Heart right ventricle (tissue), 16 donors: ENCODE results near the gene MAP3K5. TPM values are rescaled to one million over a fixed set of nuclear protein-coding genes. Genes with fewer than 3 reads are reported as not detected.

Experiments
- ATAC-seq, 8 donors: fragments of 200-7000 bp; cut with Tn5 transposase; one replicate each; pipeline ENCODE4 v1.9.1; 2020; ENCODE audit warnings: mild to moderate bottlenecking in 8 of 8, moderate library complexity in 8 of 8, moderate number of reproducible peaks in 1 of 8
- DNase-seq, 2 donors: peaks; one replicate each; pipeline ENCODE4 v3.0.0-alpha.2; 2020
- H3K27ac ChIP-seq, 10 donors: fragments of 200-600 bp; sonication (generic) in 2 of 10; one replicate each; pipeline versions ENCODE4 v1.5.0 to v1.8.0; 2020 to 2022; ENCODE audit warnings: mild to moderate bottlenecking in 3 of 10
- H3K27me3 ChIP-seq, 7 donors: fragments of 200-600 bp; one replicate each; pipeline ENCODE4 v1.8.0; 2021 to 2022; ENCODE audit warnings: mild to moderate bottlenecking in 2 of 7
- H3K36me3 ChIP-seq, 9 donors: fragments of 200-600 bp; sonication (generic) in 1 of 9; one replicate each; pipeline versions ENCODE4 v1.5.0 to v1.8.0; 2020 to 2022; ENCODE audit warnings: mild to moderate bottlenecking in 2 of 9
- H3K4me1 ChIP-seq, 9 donors: fragments of 200-600 bp; sonication (generic) in 1 of 9; one replicate each; pipeline versions ENCODE4 v1.5.0 to v1.8.0; 2020 to 2022; ENCODE audit warnings: mild to moderate bottlenecking in 4 of 9
- H3K4me3 ChIP-seq, 10 donors: fragments of 200-600 bp; sonication (generic) in 2 of 10; one replicate each; pipeline versions ENCODE4 v1.5.0 to v1.8.0; 2020 to 2022; ENCODE audit warnings: mild to moderate bottlenecking in 7 of 10, moderate library complexity in 2 of 10
- H3K9me3 ChIP-seq, 11 donors: fragments of 200-600 bp in 10 of 11; sonication (generic) in 2 of 11; one replicate each; pipeline versions ENCODE4 v1.5.0 to v1.8.0; 2013 to 2022; ENCODE audit warnings: mild to moderate bottlenecking in 2 of 11, control low read depth in 1 of 11, moderate library complexity in 1 of 11
- WGBS, 2 donors: extraction: QIAGEN DNeasy Blood & Tissue Kit; methylation state at CpG; one replicate each; pipeline ENCODE4 v1.1.7; 2013; ENCODE audit warnings: inconsistent platforms in 1 of 2; 5-methylcytosine and 5-hydroxymethylcytosine counted together
- intact Hi-C, 10 donors: fragments of 100-400 bp; cut with DNase I; formaldehyde crosslinking; loops; one replicate each; pipeline versions ENCODE4 v1.11.1 to v1.14.2; 2022
- polyA plus RNA-seq, 2 donors: library from polyadenylated mRNA; stranded (reverse); fragments of 200-250 nt; gene quantifications; one replicate each; pipeline ENCODE4 v1.2.3, GENCODE V29; 2013
- total RNA-seq, 10 donors: library from RNA; stranded (reverse); fragmentation: NEBNext Ultra II Directional in 3 of 10; extraction: Animal tissue kit (Norgen Biotek cat#: 25700) in 3 of 10; gene quantifications; one replicate each; pipeline versions ENCODE4 v1.2.1 to v1.2.4, GENCODE V29; 2021 to 2023
- TF ChIP-seq, protein P1 (sequence below), 9 donors: fragments of 200-600 bp; sonication (generic) in 2 of 9; IDR thresholded peaks; one replicate each; pipeline versions ENCODE4 v1.5.0 to v1.8.0; 2021 to 2022; ENCODE audit warnings: antibody characterized with exemption in 9 of 9, mild to moderate bottlenecking in 5 of 9, moderate library complexity in 1 of 9
- donor health status: Arrhythmogenic right ventricular cardiomyopathy.
- donor health status: ischemic (EF 13 %, LVEDD 7.1; RV severe dilation, severe dysfunction).
- donor health status: healthy with polysubstance abuse.
- donor health status: DM: no; HTN: yes; CAD: no.
- donor health status: DM: no; HTN: no; CAD: no.
- donor health status: ischemic (EF 25% LVEDD 6.9; RV normal size, moderate dysfunction).
- donor health status: ischemic (EF 25% LVEDD 5.7; RV mildly dilated, moderate dysfunction).
- donor health status: healthy.
- donor health status: DM: yes; HTN: yes; CAD: no.
- donor health status: Ischemic cardiomyopathy.
- donor health status: ischemic (EF 35%, LVEDD 5.7; RV mildly dilated, moderate dysfunction).
- donor health status: nonischemic (EF 11% LVEDD 7.7; RV severe dilation, severe dysfunction).
- donor health status: DM: yes; HTN: yes; CAD: no.
- donor health status: PGD.
- donor health status: ischemic (EF 29% LVEDD 5.4; RV normal size, mild dysfunction).
- donor health status: nonischemic (EF 23%, LVEDD 6.1; RV moderate dilation, normal function).

The MAP3K5 gene
- total and polyA plus RNA-seq, 12 donors, result 5.1 to 35.7 (median 27.8) TPM

- DNase-seq, result peak in 1 of 2 donors; percentile 38
- H3K27ac ChIP-seq, result peak overlapping the region in 8 of 10 donors; percentile 47 to 67 (median 55)
- H3K4me1 ChIP-seq, result peaks cover 0 to 64% (median 49%) of the 10 kb centered on the region in 9 donors
- no peaks in the 10 kb centered on the region for H3K36me3 ChIP-seq
- H3K4me3 ChIP-seq, result no peak overlapping the region
- ATAC-seq, result peak in 7 of 8 donors; percentile 49 to 87 (median 76)
- H3K9me3 ChIP-seq, result no peaks in the 10 kb centered on the region
- intact Hi-C loops, result loop anchor here in 2 of 10 donors (1.0 kb wide), 2 partner anchors 15 to 29 kb away; no protein-coding TSS in a partner anchor
- WGBS, 2 donors, result 51 to 59% methylated on average over 6 of the region's 6 CpGs
- TF ChIP-seq, protein P1, sequence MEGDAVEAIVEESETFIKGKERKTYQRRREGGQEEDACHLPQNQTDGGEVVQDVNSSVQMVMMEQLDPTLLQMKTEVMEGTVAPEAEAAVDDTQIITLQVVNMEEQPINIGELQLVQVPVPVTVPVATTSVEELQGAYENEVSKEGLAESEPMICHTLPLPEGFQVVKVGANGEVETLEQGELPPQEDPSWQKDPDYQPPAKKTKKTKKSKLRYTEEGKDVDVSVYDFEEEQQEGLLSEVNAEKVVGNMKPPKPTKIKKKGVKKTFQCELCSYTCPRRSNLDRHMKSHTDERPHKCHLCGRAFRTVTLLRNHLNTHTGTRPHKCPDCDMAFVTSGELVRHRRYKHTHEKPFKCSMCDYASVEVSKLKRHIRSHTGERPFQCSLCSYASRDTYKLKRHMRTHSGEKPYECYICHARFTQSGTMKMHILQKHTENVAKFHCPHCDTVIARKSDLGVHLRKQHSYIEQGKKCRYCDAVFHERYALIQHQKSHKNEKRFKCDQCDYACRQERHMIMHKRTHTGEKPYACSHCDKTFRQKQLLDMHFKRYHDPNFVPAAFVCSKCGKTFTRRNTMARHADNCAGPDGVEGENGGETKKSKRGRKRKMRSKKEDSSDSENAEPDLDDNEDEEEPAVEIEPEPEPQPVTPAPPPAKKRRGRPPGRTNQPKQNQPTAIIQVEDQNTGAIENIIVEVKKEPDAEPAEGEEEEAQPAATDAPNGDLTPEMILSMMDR (IDR thresholded peaks at IDR 0.05), result no peak
- no peaks in the 10 kb centered on the region for H3K27me3 ChIP-seq
Measured at GRCh38 chr6:136772685-136773472, 19.4 kb downstream of the MAP3K5 start.

GRCh38 chr6:136771306-136771705, 21.0 kb downstream of the MAP3K5 start:
- H3K27ac ChIP-seq, result peak overlapping the region in 2 of 10 donors; percentile 6 to 19
- no peak for DNase-seq
- peak in 1 of 8 donors; percentile 27 for ATAC-seq
- TF ChIP-seq, protein P1 (IDR thresholded peaks at IDR 0.05), result no peak
- intact Hi-C loops, result no loop called here
- 69 to 70% methylated on average over 2 of the region's 2 CpGs for WGBS, 2 donors
- peaks cover 0 to 75% (median 41%) of the 10 kb centered on the region in 9 donors for H3K4me1 ChIP-seq
- H3K4me3 ChIP-seq, result no peak overlapping the region
- no peaks in the 10 kb centered on the region for H3K27me3 ChIP-seq
- H3K36me3 ChIP-seq, result no peaks in the 10 kb centered on the region
- no peaks in the 10 kb centered on the region for H3K9me3 ChIP-seq

GRCh38 chr6:136769759-136770158, 22.5 kb downstream of the MAP3K5 start:
- Histone ChIP-seq H3K27ac (no peak overlapping the region), H3K9me3 (no peaks in the 10 kb centered on the region), H3K27me3 (no peaks in the 10 kb centered on the region), H3K36me3 (no peaks in the 10 kb centered on the region), H3K4me1 (peaks cover 3 to 79% (median 45%) of the 10 kb centered on the region in 9 donors), H3K4me3 (no peak overlapping the region)
- ATAC-seq (no peak), DNase-seq (no peak)
- TF ChIP-seq, protein P1 (IDR thresholded peaks at IDR 0.05), result no peak
- WGBS, 2 donors, result no CpG with 5 or more reads among the region's 1 CpG
- intact Hi-C loops, result no loop called here

- 86 to 94% methylated on average over 2 of the region's 2 CpGs for WGBS, 2 donors
- Histone ChIP-seq H3K27ac (no peak overlapping the region), H3K4me1 (peaks cover 7 to 79% (median 47%) of the 10 kb centered on the region in 9 donors), H3K4me3 (no peak overlapping the region), H3K27me3 (no peaks in the 10 kb centered on the region), H3K36me3 (no peaks in the 10 kb centered on the region), H3K9me3 (no peaks in the 10 kb centered on the region)
- DNase-seq (no peak), ATAC-seq (no peak)
- TF ChIP-seq, protein P1 (IDR thresholded peaks at IDR 0.05), result no peak
- intact Hi-C loops, result no loop called here
Measured at GRCh38 chr6:136769124-136769523, 23.2 kb downstream of the MAP3K5 start.
